SIG-M5 treated with dmso at 0.1 percent for 504 hours (cell line): ENCODE results near the gene FABP3.

ENCODE experiments used
- DNase-seq: peaks from one replicate; lab custom pipeline; 2025; ENCODE audit not compliant: unreplicated experiment; lab: John Stamatoyannopoulos, UW

The FABP3 gene

GRCh38 chr1:31324992-31325391, 47.9 kb downstream of the FABP3 start:
- DNase-seq, result no peak

DNA sequence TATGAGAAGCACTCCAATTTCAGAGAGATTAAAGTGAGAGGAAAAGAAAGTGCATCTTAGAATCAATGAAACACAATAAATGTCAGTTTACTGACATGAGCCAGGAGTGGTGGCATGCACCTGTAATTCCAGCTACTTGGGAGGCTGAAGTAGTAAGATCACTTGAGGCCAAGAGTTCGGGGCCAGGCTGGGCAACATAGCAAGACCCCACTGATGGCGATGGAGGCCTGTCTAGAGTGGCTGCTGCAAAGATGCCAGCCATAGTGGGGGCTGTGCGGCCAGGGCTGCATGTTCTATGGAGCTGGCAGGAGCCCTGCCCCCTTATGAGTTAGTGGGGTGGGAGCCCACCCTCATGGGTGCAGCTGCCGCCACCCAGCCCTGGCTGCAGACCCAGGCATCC, 48.8 kb downstream of the FABP3 start:
- no peak for DNase-seq

DNA sequence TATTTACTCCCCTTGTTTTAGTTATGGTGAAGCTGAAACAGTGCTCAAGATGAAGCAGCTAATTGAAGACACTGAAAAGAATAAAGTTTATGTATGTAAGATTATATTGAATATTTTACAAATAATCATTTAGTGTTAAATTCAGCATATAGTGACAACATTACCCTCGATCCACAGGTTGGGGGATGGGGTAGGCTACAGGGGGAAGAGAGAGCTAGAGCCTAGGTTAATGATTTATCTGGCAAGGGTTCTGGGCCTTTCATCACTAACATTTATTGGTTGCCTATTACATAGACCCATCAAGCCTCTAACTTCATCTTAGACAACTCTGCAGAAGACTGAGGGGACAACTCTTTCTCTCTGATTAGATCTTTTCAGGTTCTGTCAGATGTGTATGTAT, 54.7 kb downstream of the FABP3 start:
- no peak for DNase-seq

GRCh38 chr1:31315902-31316301, 57.0 kb downstream of the FABP3 start:
- DNase-seq, result no peak
